Large intestine (tissue), 3 donors: ENCODE measurements around the gene PPP1R13B. TPM values are rescaled to one million over a fixed set of nuclear protein-coding genes. Genes with fewer than 3 reads are reported as not detected.
A peak's percentile ranks its signal among the peaks of the same experiment; 100 is the strongest.
"Not testable (repeated sequence)": the region's sequence is repeated elsewhere in the genome, so short reads cannot be mapped to it uniquely, and the experiment has no call there.

Experiments used
- DNase-seq, 2 donors: peaks; one replicate each; pipeline versions ENCODE4 v3.0.0 to v3.0.0-alpha.2; 2013
- H3K27ac ChIP-seq: one replicate; pipeline ENCODE4 v1.5.1; 2013; ENCODE audit warnings: low read length
- H3K27me3 ChIP-seq: 2 replicates; pipeline ENCODE4 v1.6.1; 2013; ENCODE audit warnings: low read length; ENCODE audit not compliant: control insufficient read depth, insufficient read depth
- H3K36me3 ChIP-seq: 2 replicates; pipeline ENCODE4 v1.6.1; 2013; ENCODE audit warnings: low read length; ENCODE audit not compliant: control insufficient read depth, insufficient read depth
- H3K4me1 ChIP-seq: one replicate; pipeline ENCODE4 v1.6.1; 2013; ENCODE audit warnings: low read length; ENCODE audit not compliant: control insufficient read depth, insufficient read depth
- H3K4me3 ChIP-seq: one replicate; pipeline ENCODE4 v1.5.1; 2013; ENCODE audit warnings: low read length
- H3K9me3 ChIP-seq: one replicate; pipeline ENCODE4 v1.6.1; 2013; ENCODE audit warnings: mild to moderate bottlenecking, low read depth, low read length, moderate library complexity; ENCODE audit not compliant: control insufficient read depth
- WGBS: methylation state at CpG from one replicate; pipeline ENCODE4 v1.1.5; 2013; ENCODE audit warnings: low lambda C conversion rate; ENCODE audit not compliant: insufficient coverage; 5-methylcytosine and 5-hydroxymethylcytosine counted together
- polyA plus RNA-seq: library from polyadenylated mRNA; unstranded; fragments of 120-200 nt; gene quantifications from one replicate; pipeline ENCODE4 v1.2.1, GENCODE V29; 2013

PPP1R13B gene
- polyA plus RNA-seq, 1 donor = 29.7 TPM

DNA sequence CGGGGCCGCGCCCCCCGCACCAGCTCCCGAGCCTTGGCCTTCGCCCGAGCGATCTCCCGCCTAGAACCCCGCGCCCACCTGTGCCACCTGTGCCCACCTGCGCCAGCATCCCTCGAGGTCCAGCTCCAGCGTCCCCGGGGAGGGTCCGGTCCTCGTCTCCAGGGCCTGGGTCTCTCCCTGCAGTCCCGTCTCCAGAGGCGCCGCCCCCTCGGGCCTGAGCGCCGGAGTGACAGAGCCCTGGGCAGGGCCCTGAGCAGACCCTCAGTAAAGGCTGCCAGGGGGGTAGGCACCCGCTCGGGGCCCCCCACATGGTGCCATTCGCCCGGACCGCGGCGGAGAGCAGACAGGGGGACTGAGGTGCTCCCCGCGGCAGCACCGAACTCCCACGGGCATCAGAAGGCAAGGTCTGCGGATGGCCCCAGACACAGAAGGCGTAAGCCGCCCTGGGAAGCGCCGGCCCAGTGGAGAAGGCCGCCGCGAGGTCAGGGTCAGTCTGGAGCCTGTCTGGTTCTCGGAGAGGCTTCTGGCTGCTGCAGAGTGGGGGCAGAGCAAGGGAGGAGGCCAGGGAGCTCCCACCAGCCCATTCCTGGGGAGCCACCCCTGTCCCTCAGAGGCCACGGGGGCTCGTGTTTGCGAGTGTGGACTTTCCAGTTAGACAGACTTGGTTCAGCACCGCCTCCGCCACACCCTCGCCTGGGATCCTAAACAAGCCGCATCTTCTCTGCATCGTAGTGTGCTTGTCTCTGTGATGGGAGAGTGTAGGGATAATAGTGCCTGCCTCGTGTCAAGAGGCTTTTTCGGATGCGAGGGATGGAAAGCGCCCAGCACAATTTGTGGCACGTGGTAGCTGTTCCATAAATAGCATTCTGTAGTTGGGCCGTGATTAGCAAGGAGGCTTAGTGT, 1.1 kb upstream of the PPP1R13B start:
- peak in 1 of 2 donors; percentile 69 for DNase-seq
- peak overlapping the region; percentile 50 for H3K4me3 ChIP-seq

DNA sequence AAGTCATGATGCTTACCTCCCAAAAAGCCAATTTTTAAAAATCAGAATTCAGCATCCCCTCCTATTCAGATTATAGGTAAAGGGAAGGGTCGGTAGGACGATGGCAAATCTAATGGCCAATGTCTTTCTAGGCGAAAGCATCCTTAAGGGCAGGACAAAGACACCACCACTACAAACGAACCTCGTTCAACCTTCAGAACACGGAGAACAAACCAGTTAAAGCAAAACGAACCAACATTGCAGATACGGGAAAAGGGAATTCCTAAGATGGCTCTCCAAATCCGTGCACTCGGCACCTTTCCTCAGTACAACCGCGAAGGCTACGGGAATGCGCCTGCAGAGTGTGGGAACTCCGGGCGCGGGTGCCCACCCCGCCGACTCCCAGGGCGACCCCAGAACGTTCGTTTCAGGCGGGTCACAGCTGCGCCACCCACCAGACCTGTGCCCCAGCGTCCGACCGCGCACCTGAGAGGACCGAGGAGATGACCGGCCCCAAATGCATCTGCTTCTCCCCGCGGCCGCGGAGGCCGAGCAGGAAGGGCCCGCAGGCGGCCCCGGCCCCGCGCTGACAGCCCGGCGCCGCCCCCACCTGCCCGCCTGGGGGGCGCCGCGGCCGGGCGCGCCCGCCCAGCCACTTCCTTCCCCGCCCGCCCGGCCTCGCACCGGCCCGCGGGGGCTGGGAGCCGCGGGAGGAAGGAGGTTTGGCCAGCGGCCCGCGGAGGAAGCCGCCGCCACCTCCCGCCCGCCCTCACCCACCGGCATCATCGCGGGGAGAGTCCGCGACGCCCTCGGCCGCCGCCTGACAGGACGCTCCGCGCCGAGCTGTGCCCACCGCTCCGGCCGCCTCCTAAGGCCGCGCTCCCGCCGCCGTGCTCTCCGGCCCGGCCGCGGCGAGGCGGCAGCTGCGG, 578 bp downstream of the PPP1R13B start:
- Histone ChIP-seq H3K27ac (peak overlapping the region; percentile 26), H3K9me3 (no peaks in the 10 kb centered on the region), H3K4me3 (peak overlapping the region; percentile 82), H3K27me3 (no peaks in the 10 kb centered on the region), H3K36me3 (no peaks in the 10 kb centered on the region), H3K4me1 (peaks cover 14% of the 10 kb centered on the region)
- no CpG with 5 or more reads among the region's 95 CpGs for WGBS
- peak in 1 of 2 donors; percentile 56 for DNase-seq

More for the DNA sequence above, 1.1 kb upstream of the PPP1R13B start:
- no peaks in the 10 kb centered on the region for H3K27me3 ChIP-seq
- H3K36me3 ChIP-seq = no peaks in the 10 kb centered on the region
- H3K9me3 ChIP-seq = no peaks in the 10 kb centered on the region
- peaks cover 14% of the 10 kb centered on the region for H3K4me1 ChIP-seq
- no CpG with 5 or more reads among the region's 57 CpGs for WGBS
- H3K27ac ChIP-seq = peak overlapping the region; percentile 87

DNA sequence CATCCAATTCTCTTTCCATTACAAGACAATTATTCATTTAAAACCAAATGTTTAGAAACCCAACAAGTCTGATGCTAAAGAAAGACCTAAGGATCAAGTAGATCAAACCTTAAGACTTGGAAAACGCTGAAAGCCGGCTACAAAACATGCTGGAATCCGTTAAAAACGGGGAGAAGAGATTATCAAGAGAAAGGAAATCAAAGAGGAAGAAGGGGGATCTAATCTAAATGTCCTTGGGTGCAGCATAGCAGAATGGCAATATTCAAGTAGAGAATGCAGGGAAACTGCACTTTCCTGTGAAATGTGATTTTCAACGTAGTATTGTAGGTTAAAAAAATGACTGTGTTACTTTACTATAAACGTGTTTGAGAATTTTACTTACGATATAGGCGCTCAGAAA, 1.3 kb downstream of the PPP1R13B start:
- Histone ChIP-seq H3K27ac (no peak overlapping the region), H3K4me3 (peak overlapping the region; percentile 82), H3K27me3 (no peaks in the 10 kb centered on the region), H3K36me3 (no peaks in the 10 kb centered on the region), H3K9me3 (no peaks in the 10 kb centered on the region), H3K4me1 (peaks cover 14% of the 10 kb centered on the region)
- DNase-seq = no peak
- WGBS = 50% methylated on average over 8 of the region's 8 CpGs

DNA sequence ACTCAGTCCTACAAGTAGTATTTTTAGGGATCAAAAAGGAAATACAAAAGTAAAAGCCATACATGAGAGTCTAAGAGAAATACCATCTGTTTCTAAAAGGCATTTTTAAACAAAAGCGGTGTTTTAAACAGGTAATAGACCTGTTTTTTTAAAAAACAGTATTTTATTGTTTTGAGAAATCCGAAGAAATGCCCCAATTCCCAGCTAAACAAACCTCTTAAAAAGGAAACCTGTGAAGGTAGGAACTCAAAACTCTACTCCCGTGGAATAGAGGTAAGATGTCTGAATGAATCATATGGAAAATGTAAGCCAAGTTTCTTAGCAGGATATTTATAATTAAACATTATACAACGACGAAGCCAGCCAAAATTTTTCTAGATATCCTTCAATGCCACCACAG, 2.0 kb downstream of the PPP1R13B start:
- H3K27me3 ChIP-seq = no peaks in the 10 kb centered on the region
- no peak overlapping the region for H3K27ac ChIP-seq
- no peaks in the 10 kb centered on the region for H3K36me3 ChIP-seq
- no peak overlapping the region for H3K4me3 ChIP-seq
- no peaks in the 10 kb centered on the region for H3K9me3 ChIP-seq
- peaks cover 14% of the 10 kb centered on the region for H3K4me1 ChIP-seq
- DNase-seq = no peak
- no CpG with 5 or more reads among the region's 5 CpGs for WGBS

DNA sequence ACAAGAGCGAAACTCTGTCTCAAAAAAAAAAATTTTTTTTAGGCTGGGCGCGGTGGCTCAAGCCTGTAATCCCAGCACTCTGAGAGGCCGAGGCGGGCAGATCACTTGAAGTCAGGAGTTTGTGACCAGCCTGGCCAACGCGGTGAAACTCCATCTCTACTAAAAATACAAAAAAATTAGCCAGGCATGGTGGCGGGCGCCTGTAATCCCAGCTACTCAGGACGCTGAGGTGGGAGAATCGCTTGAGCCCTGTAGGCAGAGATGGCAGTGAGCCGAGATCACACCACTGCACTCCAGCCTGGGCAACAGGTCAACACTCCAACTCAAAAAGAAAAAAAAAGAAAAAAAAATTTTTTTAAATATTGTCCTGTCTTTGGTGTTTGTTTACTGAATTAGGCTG, 6.1 kb downstream of the PPP1R13B start:
- not testable (repeated sequence) for H3K4me3 ChIP-seq, H3K4me1 ChIP-seq

DNA sequence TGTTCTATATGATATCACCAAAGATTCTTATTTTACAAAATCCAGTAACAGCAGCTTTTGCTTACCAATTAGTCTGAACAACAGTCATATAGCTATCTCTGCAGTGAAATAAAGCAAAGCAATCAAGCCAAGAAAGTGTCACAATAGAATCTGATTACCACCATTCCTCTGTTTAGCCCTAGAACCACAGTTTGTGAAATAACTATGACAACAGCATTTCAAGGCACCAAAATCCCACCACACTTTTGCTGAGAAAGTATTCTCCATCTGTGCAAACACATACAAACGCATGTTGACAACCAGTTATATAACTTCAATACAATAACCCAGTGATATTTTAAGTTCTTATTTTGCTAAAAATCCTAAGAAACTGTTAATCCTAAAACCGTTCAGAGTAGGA, 7.4 kb downstream of the PPP1R13B start:
- H3K4me1 ChIP-seq = no peaks in the 10 kb centered on the region

More for the DNA sequence above, 6.1 kb downstream of the PPP1R13B start:
- DNase-seq, H3K27ac ChIP-seq, H3K27me3 ChIP-seq, H3K36me3 ChIP-seq, H3K9me3 ChIP-seq: not testable (repeated sequence)
- WGBS = no CpG with 5 or more reads among the region's 12 CpGs

DNA sequence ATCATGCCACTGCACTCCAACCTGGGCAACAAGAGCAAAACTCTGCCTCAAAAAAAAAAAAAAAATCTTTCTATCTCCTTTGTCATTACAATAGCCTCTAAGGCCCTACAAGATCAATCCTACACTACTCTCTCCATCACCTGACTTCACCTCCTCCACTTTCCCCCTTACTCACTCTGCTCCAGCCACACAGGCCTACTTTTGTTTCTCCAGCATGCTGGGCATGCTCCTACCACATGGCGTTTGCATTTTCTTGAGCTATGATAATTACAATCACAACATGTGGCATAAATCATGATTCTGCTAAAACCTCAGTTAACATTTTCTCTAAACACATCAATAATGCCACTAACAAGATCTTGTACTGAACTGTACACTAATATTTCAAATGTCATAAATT, 7.8 kb downstream of the PPP1R13B start:
- DNase-seq = no peak

More for the DNA sequence above, 7.4 kb downstream of the PPP1R13B start:
- H3K36me3 ChIP-seq = no peaks in the 10 kb centered on the region
- no peak overlapping the region for H3K27ac ChIP-seq
- DNase-seq = no peak
- 88% methylated on average over 1 of the region's 2 CpGs for WGBS
- H3K9me3 ChIP-seq = no peaks in the 10 kb centered on the region
- no peaks in the 10 kb centered on the region for H3K27me3 ChIP-seq
- H3K4me3 ChIP-seq = no peak overlapping the region

DNA sequence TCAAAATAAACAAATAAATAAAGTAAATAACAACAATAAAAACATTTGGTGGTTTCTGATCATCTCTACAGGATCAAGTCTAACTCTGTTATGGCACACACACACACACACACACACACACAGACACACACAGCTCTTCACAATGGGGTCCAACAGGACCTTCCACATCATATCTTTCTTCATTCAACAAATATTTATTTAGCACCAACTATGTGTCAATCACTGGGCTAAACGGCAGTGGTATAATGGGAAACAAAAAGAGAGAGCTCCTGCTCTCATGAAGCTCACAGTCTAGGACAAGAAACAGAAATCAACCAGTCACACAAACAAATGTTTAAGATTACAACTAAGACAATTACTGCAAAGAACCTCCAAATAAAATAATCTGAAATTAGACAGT, 9.3 kb downstream of the PPP1R13B start:
- no peaks in the 10 kb centered on the region for H3K27me3 ChIP-seq
- DNase-seq = no peak
- no peaks in the 10 kb centered on the region for H3K36me3 ChIP-seq
- no peaks in the 10 kb centered on the region for H3K4me1 ChIP-seq
- H3K27ac ChIP-seq = no peak overlapping the region
- no peaks in the 10 kb centered on the region for H3K9me3 ChIP-seq
- H3K4me3 ChIP-seq = no peak overlapping the region
- WGBS = 20% methylated on average over 1 of the region's 1 CpG

More for the DNA sequence above, 7.8 kb downstream of the PPP1R13B start:
- Histone ChIP-seq H3K9me3 (no peaks in the 10 kb centered on the region), H3K36me3 (no peaks in the 10 kb centered on the region), H3K27me3 (no peaks in the 10 kb centered on the region), H3K27ac (no peak overlapping the region), H3K4me1 (no peaks in the 10 kb centered on the region), H3K4me3 (no peak overlapping the region)
- WGBS = 88% methylated on average over 1 of the region's 1 CpG

DNA sequence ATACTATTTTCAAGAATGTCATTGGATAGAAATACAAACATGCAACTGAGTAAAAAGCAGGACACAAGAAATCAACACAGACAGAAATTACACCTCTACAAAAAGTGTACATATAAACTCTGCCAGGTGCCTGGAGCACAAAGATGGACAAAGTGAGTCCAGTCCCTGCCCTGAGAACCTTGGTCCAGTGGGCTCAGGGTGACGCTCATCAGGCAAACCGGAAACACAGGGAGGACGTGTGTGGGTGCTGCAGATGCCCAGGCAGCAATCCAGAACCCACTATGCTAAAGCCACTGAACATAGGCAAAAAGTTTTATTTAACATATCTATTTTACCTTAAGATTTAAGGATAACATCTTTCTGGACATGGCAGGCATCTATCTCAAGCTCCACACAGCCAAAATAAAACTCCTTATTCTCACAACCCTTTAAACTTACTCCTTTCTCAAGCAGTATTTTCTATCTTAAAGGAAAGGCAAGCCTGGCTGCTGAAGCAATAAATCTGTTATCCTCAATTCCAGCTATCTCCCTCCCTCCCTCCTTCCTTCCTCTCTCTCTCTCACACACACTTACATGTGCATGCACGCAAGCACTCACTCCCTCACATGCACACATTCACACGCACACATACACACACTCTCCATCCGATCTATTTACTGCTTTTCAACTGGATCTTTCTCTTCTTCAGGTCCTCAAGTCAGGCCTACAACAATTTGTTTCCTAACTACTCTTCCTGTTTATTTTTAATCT, 10.2 kb downstream of the PPP1R13B start:
- 81% methylated on average over 3 of the region's 6 CpGs for WGBS

DNA sequence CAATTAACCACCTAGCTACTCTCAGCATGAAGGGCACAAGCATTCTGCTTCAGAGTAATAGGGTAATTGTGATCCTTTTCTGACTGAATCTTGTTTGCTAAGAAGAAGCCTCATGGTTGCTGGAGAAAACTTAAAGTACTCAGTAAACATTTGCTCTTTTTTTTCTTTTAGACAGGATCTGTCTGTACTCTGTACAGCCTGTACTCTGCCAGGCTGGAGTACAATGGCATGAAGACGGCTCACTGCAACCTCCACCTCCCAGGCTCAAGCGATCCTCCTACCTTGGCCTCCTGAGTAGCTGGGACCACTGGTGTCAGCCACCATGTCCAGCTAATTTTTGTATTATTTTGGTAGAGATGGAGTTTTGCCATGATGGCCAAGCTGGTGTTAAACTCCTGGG, 12.4 kb downstream of the PPP1R13B start:
- DNase-seq = no peak
- H3K27me3 ChIP-seq = no peaks in the 10 kb centered on the region
- no peaks in the 10 kb centered on the region for H3K9me3 ChIP-seq
- WGBS = no CpG with 5 or more reads among the region's 2 CpGs
- no peak overlapping the region for H3K27ac ChIP-seq
- H3K4me1 ChIP-seq = no peaks in the 10 kb centered on the region
- no peaks in the 10 kb centered on the region for H3K36me3 ChIP-seq
- no peak overlapping the region for H3K4me3 ChIP-seq

More for the DNA sequence above, 10.2 kb downstream of the PPP1R13B start:
- Histone ChIP-seq H3K36me3 (no peaks in the 10 kb centered on the region), H3K27me3 (no peaks in the 10 kb centered on the region), H3K9me3 (no peaks in the 10 kb centered on the region), H3K4me3 (no peak overlapping the region), H3K27ac (no peak overlapping the region), H3K4me1 (no peaks in the 10 kb centered on the region)
- DNase-seq = no peak
